Stimulated activated CD4-positive, alpha-beta T cell treated with anti-CD3 and anti-CD28 coated beads, Interleukin-4, amount 100 ng/mL, for 1 hour (primary cell): ENCODE results near the gene POU2AF2.
"Not testable (repeated sequence)": the region's sequence is repeated elsewhere in the genome, so short reads cannot be mapped to it uniquely, and the experiment has no call there.

Experiments
- DNase-seq: peaks from one replicate; pipeline ENCODE4 v3.0.0-alpha.2; 2020

POU2AF2 gene

GRCh38 chr11:111260811-111261210, 15.3 kb downstream of the POU2AF2 start:
- DNase-seq, result no peak

- no peak for DNase-seq
These were observed 19.1 kb downstream of the POU2AF2 start for GRCh38 chr11:111264646-111265045.

- no peak for DNase-seq
These were observed 19.9 kb downstream of the POU2AF2 start for GRCh38 chr11:111265421-111265820.

- not testable (repeated sequence) for DNase-seq
These were observed 22.8 kb downstream of the POU2AF2 start for GRCh38 chr11:111268303-111268702.

- no peak for DNase-seq
These were observed 23.8 kb downstream of the POU2AF2 start for GRCh38 chr11:111269146-111269868.

- no peak for DNase-seq
These were observed 26.9 kb downstream of the POU2AF2 start for GRCh38 chr11:111272420-111272819.

GRCh38 chr11:111282562-111283075, 37.1 kb downstream of the POU2AF2 start:
- DNase-seq, result no peak

- DNase-seq, result no peak
These were observed 38.5 kb downstream of the POU2AF2 start for GRCh38 chr11:111283945-111284481.

GRCh38 chr11:111285189-111286091, 39.9 kb downstream of the POU2AF2 start:
- no peak for DNase-seq

GRCh38 chr11:111291764-111292163, 46.2 kb downstream of the POU2AF2 start:
- no peak for DNase-seq

GRCh38 chr11:111292408-111292807, 46.9 kb downstream of the POU2AF2 start:
- not testable (repeated sequence) for DNase-seq

- no peak for DNase-seq
These were observed 50.7 kb downstream of the POU2AF2 start for GRCh38 chr11:111296196-111296595.

GRCh38 chr11:111297696-111298095, 52.2 kb downstream of the POU2AF2 start:
- no peak for DNase-seq

GRCh38 chr11:111298413-111299100, 53.0 kb downstream of the POU2AF2 start, which contains the start of gene POU2AF3:
Gene POU2AF3 (plus strand): TSS chr11:111298546. CDS start chr11:111298582, 36 bp downstream.
- no peak for DNase-seq

GRCh38 chr11:111299101-111300026, 53.8 kb downstream of the POU2AF2 start:
- peak; percentile 10 for DNase-seq

- DNase-seq, result no peak
These were observed 55.0 kb downstream of the POU2AF2 start for GRCh38 chr11:111300569-111300968.

GRCh38 chr11:111301004-111301841, 55.7 kb downstream of the POU2AF2 start:
- DNase-seq, result no peak

GRCh38 chr11:111301842-111302118, 56.3 kb downstream of the POU2AF2 start:
- no peak for DNase-seq

GRCh38 chr11:111302298-111302697, 56.8 kb downstream of the POU2AF2 start:
- no peak for DNase-seq

- DNase-seq, result no peak
These were observed 57.9 kb downstream of the POU2AF2 start for GRCh38 chr11:111303461-111303860.
